NT2/D1 (cell line): Measurements from ENCODE around the gene PHLDB1.

Experiments
- SUZ12 ChIP-seq: IDR thresholded peaks from 2 replicates; pipeline ENCODE4 v1.6.1; 2011; ENCODE audit not compliant: insufficient read length, insufficient read depth; ENCODE audit errors: extremely low read depth
- YY1 ChIP-seq: IDR thresholded peaks from 2 replicates; pipeline ENCODE4 v1.6.1; 2011; ENCODE audit not compliant: insufficient read length, insufficient read depth

- TF ChIP-seq YY1 (no peak), SUZ12 (no peak)
Measured at GRCh38 chr11:118635237-118635591, 27.8 kb downstream of the PHLDB1 start.
